ENCODE results near the gene PDXDC1. TPM values are rescaled to one million over a fixed set of nuclear protein-coding genes. Genes with fewer than 3 reads are reported as not detected.

The PDXDC1 gene
- total and polyA plus RNA-seq, 9 of the 15 experiments (the other 6 are each of a cell fraction or from before 2014, with no cell fraction given) = 5.1 to 95.4 (median 45.8) TPM

DNA sequence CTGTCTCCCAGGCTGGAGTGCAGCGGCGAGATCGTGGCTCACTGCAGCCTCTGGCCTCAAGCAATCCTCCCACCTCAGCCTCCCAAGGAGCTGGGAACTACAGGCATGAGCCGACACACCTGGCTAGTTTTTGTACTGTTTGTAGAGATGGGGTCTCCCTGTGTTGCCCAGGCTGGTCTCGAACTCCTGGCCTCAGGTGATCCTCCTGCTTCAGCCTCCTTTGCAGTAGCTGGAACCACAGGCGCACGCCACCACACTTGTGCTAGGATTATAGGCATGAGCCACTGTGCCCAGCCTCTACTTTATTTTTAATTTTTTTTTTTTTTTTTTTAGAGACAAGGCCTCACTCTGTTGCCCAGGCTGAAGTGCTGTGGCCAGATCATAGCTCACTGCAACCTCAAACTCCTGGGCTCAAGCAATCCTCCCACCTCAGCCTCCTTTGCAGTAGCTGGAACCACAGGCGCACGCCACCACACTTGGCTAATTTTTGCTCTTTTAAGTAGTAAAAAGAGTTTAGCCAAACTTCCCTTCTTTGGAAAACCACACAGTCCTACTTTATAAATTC is 76.6 kb downstream of the PDXDC1 start:
- ChIA-PET CTCF (ENCODE audit: low intra/inter-chr PET ratio) (no interaction called here), POLR2A (interaction anchor here (1.1 kb wide), 1 partner anchor 9 kb away, joined by 4 read pairs; no protein-coding TSS in a partner anchor)
- Histone ChIP-seq H3K9me1 (ENCODE audit: control insufficient read depth, insufficient read depth, low read length) (no peaks in the 10 kb centered on the region), H3K9ac (ENCODE audit: insufficient read depth in 1 of 2, low read depth in 2 of 2, low read length in 2 of 2) (no peak overlapping the region), H3K9me3 (replicated peaks; ENCODE audit: control insufficient read depth, insufficient read depth, low read depth, low read length) (peaks cover 5% of the 10 kb centered on the region; the same call in 1 of the 2 replicates), H2AFZ (ENCODE audit: low read depth, low read length) (no peak overlapping the region), H3K27me3 (ENCODE audit: control insufficient read depth in 2 of 2, insufficient read depth in 2 of 2, low read length in 2 of 2) (no peaks in the 10 kb centered on the region), H3K27ac (ENCODE audit: extremely low read depth, low read depth, low read length) (no peak overlapping the region), H4K20me1 (replicated peaks; ENCODE audit: control insufficient read depth, insufficient read depth, low read length) (no peaks in the 10 kb centered on the region; the same call in 1 of the 2 replicates), H3K36me3 (ENCODE audit: control insufficient read depth, insufficient read depth, low read length) (peaks cover 4% of the 10 kb centered on the region; the same call in 1 of the 3 replicates), H3K79me2 (ENCODE audit: control insufficient read depth, insufficient read depth, low read length) (peaks cover 11% of the 10 kb centered on the region; the same call in 1 of the 3 replicates), H3K4me2 (ENCODE audit: insufficient read depth, low read length) (no peak overlapping the region), H3K4me3 (no peak overlapping the region), H3K4me1 (replicated peaks in 1 of 2; ENCODE audit: control insufficient read depth in 2 of 2, insufficient read depth in 2 of 2, low read length in 2 of 2) (peaks cover 2 to 17% of the 10 kb centered on the region in 2 experiments; a peak in 3 of 5 replicates)
- in situ Hi-C loops (cut with MboI) (loop anchor here (25.0 kb wide), 1 partner anchor 164 kb away; no protein-coding TSS in a partner anchor), intact Hi-C loops (cut with micrococcal nuclease) (no loop called here)
- no peak for DNase-seq (ENCODE audit: extremely low read depth in 1 of 4, low spot score in 3 of 4)
- no TSS peak for BruUV-seq (replicated peaks)
- FAIRE-seq = no peak
- ATAC-seq = no peak
- 85% methylated on average over 9 of the region's 9 CpGs for WGBS (ENCODE audit: insufficient coverage, low coverage, missing lambda C conversion rate)
- TF ChIP-seq FOXK2 (conservative IDR thresholded peaks at IDR 0.05 in 1 of 2, IDR thresholded peaks at IDR 0.05 in 1 of 2; ENCODE audit: low read depth in 2 of 2) (no peak), CHD2 (IDR thresholded peaks at IDR 0.05; ENCODE audit: low read depth, low read length) (no peak), ZNF232 (CRISPR knock-in tag; IDR thresholded peaks at IDR 0.05) (no peak), NR2C1 (IDR thresholded peaks at IDR 0.05) (no peak), NR2C1 (tag; IDR thresholded peaks at IDR 0.05) (no peak), HNRNPUL1 (IDR thresholded peaks at IDR 0.05; ENCODE audit: low read length) (no peak), CHD4 (IDR thresholded peaks at IDR 0.05; ENCODE audit: insufficient read depth, insufficient replicate concordance, low read depth, low read length, poor library complexity, severe bottlenecking) (no peak), ZNF778 (CRISPR knock-in tag; IDR thresholded peaks at IDR 0.05) (no peak), CREBBP (IDR thresholded peaks at IDR 0.05; ENCODE audit: low read depth, low read length) (no peak), FOXJ3 (CRISPR knock-in tag; IDR thresholded peaks at IDR 0.05) (no peak), ZNF717 (CRISPR knock-in tag; IDR thresholded peaks at IDR 0.05) (no peak), NCOA1 (IDR thresholded peaks at IDR 0.05; ENCODE audit: low read depth) (no peak), MEF2A (IDR thresholded peaks at IDR 0.05; ENCODE audit: control insufficient read depth, low read depth, low read length) (no peak), POLR2H (tag; IDR thresholded peaks at IDR 0.05; ENCODE audit: low read depth) (no peak), ZZZ3 (IDR thresholded peaks at IDR 0.05) (no peak), STAT5A (IDR thresholded peaks at IDR 0.05; ENCODE audit: borderline replicate concordance, low read length) (no peak), ZNF124 (CRISPR knock-in tag; IDR thresholded peaks at IDR 0.05) (no peak), TFAP4 (CRISPR knock-in tag; IDR thresholded peaks at IDR 0.05; ENCODE audit: borderline replicate concordance) (no peak)
- TF ChIP-seq, protein P1, sequence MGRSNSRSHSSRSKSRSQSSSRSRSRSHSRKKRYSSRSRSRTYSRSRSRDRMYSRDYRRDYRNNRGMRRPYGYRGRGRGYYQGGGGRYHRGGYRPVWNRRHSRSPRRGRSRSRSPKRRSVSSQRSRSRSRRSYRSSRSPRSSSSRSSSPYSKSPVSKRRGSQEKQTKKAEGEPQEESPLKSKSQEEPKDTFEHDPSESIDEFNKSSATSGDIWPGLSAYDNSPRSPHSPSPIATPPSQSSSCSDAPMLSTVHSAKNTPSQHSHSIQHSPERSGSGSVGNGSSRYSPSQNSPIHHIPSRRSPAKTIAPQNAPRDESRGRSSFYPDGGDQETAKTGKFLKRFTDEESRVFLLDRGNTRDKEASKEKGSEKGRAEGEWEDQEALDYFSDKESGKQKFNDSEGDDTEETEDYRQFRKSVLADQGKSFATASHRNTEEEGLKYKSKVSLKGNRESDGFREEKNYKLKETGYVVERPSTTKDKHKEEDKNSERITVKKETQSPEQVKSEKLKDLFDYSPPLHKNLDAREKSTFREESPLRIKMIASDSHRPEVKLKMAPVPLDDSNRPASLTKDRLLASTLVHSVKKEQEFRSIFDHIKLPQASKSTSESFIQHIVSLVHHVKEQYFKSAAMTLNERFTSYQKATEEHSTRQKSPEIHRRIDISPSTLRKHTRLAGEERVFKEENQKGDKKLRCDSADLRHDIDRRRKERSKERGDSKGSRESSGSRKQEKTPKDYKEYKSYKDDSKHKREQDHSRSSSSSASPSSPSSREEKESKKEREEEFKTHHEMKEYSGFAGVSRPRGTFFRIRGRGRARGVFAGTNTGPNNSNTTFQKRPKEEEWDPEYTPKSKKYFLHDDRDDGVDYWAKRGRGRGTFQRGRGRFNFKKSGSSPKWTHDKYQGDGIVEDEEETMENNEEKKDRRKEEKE (IDR thresholded peaks at IDR 0.05; ENCODE audit: borderline replicate concordance in 1 of 2, control insufficient read depth in 1 of 2, low read depth in 2 of 2, low read length in 1 of 2) = no peak

Measured in K562 (cell line).